ENCODE results near the gene BMPR1B. TPM values are rescaled to one million over a fixed set of nuclear protein-coding genes. Genes with fewer than 3 reads are reported as not detected.

BMPR1B gene
- total RNA-seq, 1 donor from 2014 or later = not detected

GRCh38 chr4:94911106-94911505 lies 153.4 kb downstream of the BMPR1B start:
- no peaks in the 10 kb centered on the region for H3K27me3 Mint-ChIP-seq
- H3K9me3 Mint-ChIP-seq = peaks cover 6% of the 10 kb centered on the region
- H3K36me3 Mint-ChIP-seq (ENCODE audit: low read depth) = no peaks in the 10 kb centered on the region
- H3K4me3 Mint-ChIP-seq = no peak overlapping the region
- TF ChIP-seq CTCF (IDR thresholded peaks at IDR 0.05) = no peak
- DNase-seq (no peak), ATAC-seq (ENCODE audit: low read depth) (no peak)
- no peak overlapping the region for H3K27ac Mint-ChIP-seq
- POLR2A ChIA-PET = no interaction called here
- H3K4me1 Mint-ChIP-seq = no peaks in the 10 kb centered on the region
- intact Hi-C loops (cut with micrococcal nuclease) = no loop called here
- CTCF ChIA-PET = no interaction called here

GRCh38 chr4:94912606-94913005 lies 154.9 kb downstream of the BMPR1B start:
- H3K27me3 Mint-ChIP-seq = no peaks in the 10 kb centered on the region
- POLR2A ChIA-PET = no interaction called here
- H3K9me3 Mint-ChIP-seq = peaks cover 8% of the 10 kb centered on the region
- CTCF ChIA-PET = no interaction called here
- H3K4me3 Mint-ChIP-seq = no peak overlapping the region
- no peak for TF ChIP-seq CTCF (IDR thresholded peaks at IDR 0.05)
- no peaks in the 10 kb centered on the region for H3K36me3 Mint-ChIP-seq (ENCODE audit: low read depth)
- DNase-seq (no peak), ATAC-seq (ENCODE audit: low read depth) (no peak)
- H3K27ac Mint-ChIP-seq = no peak overlapping the region
- intact Hi-C loops (cut with micrococcal nuclease) = no loop called here
- H3K4me1 Mint-ChIP-seq = no peaks in the 10 kb centered on the region

- Mint-ChIP-seq H3K4me3 (no peak overlapping the region), H3K27me3 (no peaks in the 10 kb centered on the region), H3K9me3 (peaks cover 11% of the 10 kb centered on the region), H3K4me1 (no peaks in the 10 kb centered on the region), H3K36me3 (ENCODE audit: low read depth) (no peaks in the 10 kb centered on the region), H3K27ac (no peak overlapping the region)
- no peak for TF ChIP-seq CTCF (IDR thresholded peaks at IDR 0.05)
- POLR2A ChIA-PET = no interaction called here
- intact Hi-C loops (cut with micrococcal nuclease) = no loop called here
- CTCF ChIA-PET = no interaction called here
- no peak for DNase-seq
- ATAC-seq (ENCODE audit: low read depth) = no peak
Measured at GRCh38 chr4:94913316-94913715, 155.6 kb downstream of the BMPR1B start.

GRCh38 chr4:94917146-94917545 lies 159.4 kb downstream of the BMPR1B start:
- no peak for TF ChIP-seq CTCF (IDR thresholded peaks at IDR 0.05)
- H3K27ac Mint-ChIP-seq = no peak overlapping the region
- POLR2A ChIA-PET = no interaction called here

GRCh38 chr4:94918543-94918942 lies 160.8 kb downstream of the BMPR1B start:
- no peak overlapping the region for H3K4me3 Mint-ChIP-seq
- H3K4me1 Mint-ChIP-seq = no peaks in the 10 kb centered on the region
- peaks cover 11% of the 10 kb centered on the region for H3K9me3 Mint-ChIP-seq
- no peak overlapping the region for H3K27ac Mint-ChIP-seq
- no peak for TF ChIP-seq CTCF (IDR thresholded peaks at IDR 0.05)
- H3K36me3 Mint-ChIP-seq (ENCODE audit: low read depth) = no peaks in the 10 kb centered on the region
- ChIA-PET POLR2A (no interaction called here), CTCF (no interaction called here)
- intact Hi-C loops (cut with micrococcal nuclease) = no loop called here
- ATAC-seq (ENCODE audit: low read depth) (no peak), DNase-seq (no peak)
- no peaks in the 10 kb centered on the region for H3K27me3 Mint-ChIP-seq

More at GRCh38 chr4:94917146-94917545, 159.4 kb downstream of the BMPR1B start:
- CTCF ChIA-PET = no interaction called here
- peaks cover 11% of the 10 kb centered on the region for H3K9me3 Mint-ChIP-seq
- no peaks in the 10 kb centered on the region for H3K27me3 Mint-ChIP-seq
- ATAC-seq (ENCODE audit: low read depth) (no peak), DNase-seq (no peak)
- H3K36me3 Mint-ChIP-seq (ENCODE audit: low read depth) = no peaks in the 10 kb centered on the region
- H3K4me3 Mint-ChIP-seq = no peak overlapping the region
- H3K4me1 Mint-ChIP-seq = no peaks in the 10 kb centered on the region
- intact Hi-C loops (cut with micrococcal nuclease) = no loop called here
